GM18861 (cell line): ENCODE data around the gene VOPP1.
A peak's percentile ranks its signal among the peaks of the same experiment; 100 is the strongest.

Experiments
- ATAC-seq: cut with Tn5 transposase; IDR thresholded peaks from one replicate; pipeline ENCODE4 v1.9.1; 2021; ENCODE audit not compliant: unreplicated experiment

VOPP1 gene

DNA sequence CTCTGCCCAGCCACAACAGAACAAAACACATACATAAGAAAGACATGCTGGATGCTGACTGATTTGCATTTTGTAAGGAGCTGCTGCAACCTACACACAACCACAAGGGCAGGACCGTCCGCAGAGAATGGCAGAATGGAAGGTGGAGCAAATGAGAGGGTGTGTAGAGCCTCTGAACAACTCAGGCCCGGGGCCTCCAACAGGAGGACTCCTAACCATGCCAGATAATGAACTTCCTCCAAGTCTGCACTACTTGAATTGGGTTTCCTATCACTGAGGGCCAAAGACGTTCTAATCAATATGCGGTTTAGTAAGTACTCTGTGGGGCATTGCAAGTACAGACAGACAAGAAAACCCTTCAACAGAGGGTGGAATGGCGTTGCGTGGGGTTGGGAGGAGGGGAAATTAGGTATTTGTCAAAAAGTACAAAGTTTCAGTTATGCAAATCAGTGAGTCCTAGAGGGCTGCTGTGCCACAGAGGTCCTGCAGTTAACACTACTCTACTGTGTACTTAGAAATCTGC lies 14.6 kb downstream of the VOPP1 start:
- peak; percentile 75 for ATAC-seq

DNA sequence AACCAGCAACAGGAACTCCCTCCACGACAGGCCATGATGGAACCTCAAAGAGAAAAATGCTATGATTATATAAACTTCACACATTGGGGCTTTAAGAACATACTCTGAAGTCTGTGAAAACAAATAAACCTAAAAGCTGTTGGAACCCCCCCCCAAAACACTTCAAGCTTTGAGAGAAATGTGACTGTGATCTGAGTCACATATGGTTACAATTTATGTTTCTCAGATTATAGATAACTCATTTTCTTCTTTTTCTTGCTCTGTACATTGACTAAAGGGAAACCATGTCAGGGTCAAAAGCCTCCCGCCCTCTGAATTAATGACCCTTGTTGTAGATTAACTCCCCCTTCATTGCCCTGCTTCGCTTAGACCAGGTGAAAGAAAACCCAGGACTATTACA lies 15.8 kb downstream of the VOPP1 start:
- ATAC-seq: no peak

DNA sequence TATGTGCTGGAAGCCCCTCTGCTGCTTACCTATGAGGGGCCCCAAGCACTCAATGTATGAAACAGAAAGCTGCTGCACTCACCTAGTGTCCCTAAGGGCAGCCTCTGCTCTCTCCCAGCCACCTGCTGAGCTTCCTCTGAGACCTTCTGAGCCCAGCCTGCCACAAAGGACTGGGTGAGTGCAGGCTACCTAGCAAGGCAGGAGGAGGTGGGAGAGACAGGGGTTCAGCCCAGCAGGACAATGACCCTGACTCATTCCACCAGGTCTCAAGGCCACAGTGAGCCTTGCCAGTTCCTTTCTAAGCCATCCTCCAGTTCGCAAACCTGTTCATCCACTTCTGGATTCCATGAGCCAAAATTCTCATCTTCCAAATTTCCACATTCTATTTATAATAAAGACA lies 16.3 kb downstream of the VOPP1 start:
- ATAC-seq: peak; percentile 24

DNA sequence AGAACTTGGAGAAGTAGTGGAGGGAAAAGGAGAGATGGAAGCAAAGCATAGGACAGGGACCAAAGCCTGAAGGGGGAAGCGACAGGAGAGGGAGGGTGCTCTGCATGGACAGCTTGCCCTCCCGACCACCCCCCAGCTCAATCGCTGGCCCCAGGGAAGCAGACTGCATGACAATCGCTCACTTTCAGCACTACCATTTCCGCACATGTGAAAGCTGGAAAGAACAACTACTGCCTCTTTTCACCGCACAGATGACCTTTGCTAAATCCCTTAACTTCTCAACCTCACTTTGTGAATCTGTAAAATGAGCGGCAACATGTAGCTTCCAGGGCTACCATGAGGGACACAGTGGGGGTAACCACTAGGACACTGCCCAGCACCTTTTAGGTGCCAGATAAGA lies 17.1 kb downstream of the VOPP1 start:
- no peak for ATAC-seq

DNA sequence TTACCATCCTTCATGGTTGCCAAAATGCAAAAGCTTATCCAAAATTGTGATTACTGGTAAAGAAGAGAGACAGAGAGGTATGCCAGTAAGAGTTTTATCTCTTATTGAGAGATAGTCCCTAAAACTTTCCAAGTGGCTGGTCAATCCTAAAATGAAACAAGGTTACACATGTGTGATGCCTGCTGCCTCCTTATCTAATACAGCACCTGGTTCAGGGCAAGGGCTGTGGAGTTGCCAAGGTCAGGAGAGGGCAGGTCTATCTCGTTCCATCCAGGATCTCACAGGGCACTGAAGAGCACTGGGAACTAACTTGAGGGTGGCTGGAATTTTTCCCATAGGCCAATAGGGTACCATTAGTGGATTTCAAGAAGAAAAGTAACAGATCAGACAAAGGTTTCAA lies 18.3 kb downstream of the VOPP1 start:
- no peak for ATAC-seq

DNA sequence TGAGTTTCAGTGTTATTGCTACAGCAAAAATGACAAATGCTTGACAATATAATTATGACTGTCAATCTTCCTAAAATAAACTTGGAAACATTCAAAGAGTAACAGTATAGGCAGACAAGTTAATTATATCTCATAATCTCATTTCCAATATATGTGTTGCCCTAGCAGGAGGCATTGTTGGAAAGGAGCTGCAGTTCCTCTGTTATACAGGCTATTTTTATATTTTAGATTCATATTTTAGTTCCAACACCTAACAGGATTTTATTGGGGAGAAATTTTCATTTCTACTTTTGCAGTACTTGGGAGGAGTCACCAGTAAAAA lies 19.3 kb downstream of the VOPP1 start:
- no peak for ATAC-seq

DNA sequence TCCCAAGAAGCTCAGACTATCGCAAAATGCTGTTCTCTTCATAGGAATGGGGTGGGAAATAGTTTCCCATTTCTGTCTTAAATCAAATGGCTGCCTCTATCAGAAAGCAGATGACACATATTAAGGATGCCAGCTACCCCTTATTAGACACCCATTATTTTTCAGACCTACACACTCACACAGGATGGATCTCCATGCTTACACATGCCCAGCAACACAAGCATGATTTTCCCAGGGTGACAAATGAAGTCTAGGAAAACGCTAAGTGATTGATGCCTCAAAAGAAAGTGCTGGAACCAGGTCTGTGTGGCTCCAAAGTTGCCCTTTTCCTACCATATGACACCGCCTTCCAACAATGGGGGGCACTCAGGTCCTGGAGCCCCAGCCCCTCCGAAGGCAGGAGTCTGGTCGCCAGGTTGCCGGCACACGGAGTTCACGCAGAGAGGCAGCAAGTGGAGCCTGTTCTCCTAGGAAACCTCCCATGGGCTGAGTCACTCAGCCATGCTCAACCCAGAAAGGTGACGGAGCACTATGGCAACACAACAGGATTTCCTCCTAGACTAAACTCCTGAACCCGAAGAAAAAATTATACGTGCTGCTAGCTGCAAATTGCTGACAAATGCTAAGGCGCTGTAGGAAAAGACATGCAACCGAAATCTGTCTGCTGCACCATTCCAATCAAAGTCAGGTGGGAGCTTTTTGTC lies 19.8 kb downstream of the VOPP1 start:
- no peak for ATAC-seq

DNA sequence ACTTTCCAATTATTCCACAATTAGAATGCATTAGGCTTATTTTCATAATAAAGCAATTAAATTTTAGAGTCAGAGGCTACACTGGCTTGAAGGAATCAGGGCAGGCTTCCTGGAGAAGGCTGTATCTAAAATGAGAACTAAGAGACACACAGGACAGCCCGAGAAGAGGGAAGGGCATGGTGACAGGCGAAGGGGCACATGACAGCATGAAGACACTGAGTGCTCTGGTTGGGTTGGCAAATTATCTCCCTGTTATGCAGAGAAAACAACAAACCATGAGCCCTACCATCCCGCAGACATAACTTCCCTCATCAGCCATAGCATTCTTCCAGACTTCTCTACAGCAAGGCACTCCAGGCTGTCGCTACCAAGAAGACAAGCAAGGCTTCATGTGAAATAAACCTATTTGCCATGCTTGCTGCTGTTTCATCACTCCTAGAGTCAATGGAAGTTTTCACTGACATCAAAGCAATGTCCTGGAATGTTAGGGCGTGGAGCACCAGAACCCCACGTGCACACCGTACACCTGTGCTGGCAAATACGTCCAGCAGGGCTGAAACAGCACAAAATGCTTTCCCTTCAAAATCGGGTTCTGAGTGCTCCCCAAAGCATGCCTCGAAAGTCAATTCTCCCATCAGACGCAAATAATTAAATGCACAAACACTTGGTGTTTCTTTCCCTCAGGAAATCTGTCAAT lies 21.3 kb downstream of the VOPP1 start:
- ATAC-seq: no peak

DNA sequence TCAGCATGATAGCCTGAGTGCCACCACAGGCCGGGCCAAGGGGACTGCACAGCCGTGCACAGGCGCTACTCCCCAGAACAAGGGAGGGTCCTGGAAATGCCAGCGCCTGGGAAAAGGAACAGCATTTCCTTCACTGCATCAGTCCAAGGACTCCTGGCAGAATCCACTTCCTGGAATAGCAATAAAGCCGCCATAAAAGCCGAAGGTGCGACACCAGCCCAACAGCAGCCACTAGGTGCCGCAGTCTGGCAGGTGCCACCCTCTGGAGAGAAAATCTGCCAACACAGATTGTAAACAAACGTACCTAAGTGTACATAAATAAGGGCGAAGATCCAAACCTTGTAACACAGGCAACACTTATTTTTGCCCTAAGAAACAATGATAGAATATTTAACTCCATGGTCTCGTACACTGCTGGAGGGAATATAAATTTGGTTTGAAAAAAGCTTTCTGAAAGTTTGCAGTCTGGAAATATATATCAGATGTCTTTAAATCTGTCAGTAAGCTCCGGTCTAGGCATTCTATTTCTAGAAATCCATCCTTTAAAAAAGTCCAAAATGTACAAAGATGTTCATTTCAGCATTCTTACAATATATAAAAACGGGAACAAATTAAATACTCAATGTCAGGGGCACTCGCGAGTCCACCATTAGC lies 22.2 kb downstream of the VOPP1 start:
- ATAC-seq: no peak

DNA sequence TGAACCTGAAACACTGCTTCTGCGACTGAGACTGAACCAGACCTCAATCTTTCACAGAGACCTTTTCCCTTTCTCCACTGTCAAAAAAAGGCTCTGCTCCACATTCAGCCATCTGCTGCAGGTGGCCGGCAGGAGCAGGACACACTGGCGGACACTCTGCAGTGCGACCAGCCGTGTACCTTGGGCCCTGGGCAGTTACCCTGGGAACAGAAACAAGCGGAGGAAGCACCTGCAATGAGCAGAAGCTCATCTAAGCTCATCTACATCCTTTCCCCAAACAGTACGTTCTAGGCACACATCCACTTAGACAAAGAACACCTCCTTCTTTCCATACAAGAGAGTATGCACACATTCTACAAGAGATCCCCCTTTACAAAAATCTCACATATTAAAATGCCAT lies 22.8 kb downstream of the VOPP1 start:
- peak; percentile 39 for ATAC-seq

DNA sequence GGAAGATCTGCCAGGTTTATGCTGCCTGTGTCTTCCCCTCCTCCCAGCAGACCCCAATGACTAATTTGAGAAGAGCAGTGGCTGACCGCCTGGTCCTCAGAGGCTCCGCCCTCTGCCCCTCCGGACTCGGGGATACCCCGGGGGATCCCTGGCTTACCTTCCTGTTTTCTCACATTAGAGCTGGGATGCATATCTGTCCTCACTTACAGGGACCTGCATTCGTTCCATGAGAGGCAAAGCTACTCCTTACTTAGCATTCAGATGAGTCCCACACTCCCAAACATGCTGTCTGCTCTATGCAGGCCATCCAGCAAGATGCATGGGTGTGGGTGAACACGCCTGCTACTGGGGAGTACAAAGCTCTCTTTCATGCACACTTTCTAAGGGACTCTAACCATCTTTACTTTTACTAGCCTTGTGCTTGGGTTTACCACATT lies 24.0 kb downstream of the VOPP1 start:
- peak; percentile 39 for ATAC-seq

DNA sequence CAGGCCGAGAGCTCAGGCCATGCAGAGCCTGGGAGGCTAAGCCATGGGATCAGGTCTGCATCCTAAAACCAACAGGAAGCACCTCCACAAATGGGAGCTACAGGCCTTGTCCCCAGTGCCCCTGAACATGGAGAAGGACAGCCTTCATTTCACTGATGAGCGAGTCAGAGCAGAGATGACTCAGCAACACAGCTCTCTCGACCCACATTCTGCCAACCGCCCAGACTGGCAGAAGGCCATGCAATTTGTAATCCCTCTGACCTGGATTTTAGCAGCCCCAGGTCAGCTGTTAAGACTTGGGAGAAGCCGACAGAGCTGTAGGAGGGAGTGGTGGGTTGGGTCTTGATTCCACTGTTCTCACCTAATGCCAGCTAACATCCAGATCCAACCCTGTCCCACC lies 25.5 kb downstream of the VOPP1 start:
- ATAC-seq: peak; percentile 34

DNA sequence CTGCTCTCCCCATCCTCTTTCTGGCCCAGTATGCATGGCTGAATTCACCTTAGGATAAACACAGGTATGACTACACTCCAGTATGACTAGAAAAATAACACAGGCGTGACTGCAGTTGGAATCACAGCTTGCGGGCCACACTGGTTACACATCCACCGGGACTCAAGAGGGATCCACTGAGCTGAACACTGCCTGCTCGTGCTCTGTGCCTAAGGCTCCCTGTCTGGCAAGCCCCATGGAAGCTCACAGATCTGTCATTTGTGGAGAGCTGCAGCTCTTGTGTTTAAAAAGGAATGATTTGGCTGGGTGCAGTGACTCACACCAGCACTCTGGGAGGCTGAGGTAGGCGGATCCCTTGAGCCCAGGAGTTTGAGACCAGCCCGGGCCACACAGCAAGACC lies 26.8 kb downstream of the VOPP1 start:
- ATAC-seq: no peak

DNA sequence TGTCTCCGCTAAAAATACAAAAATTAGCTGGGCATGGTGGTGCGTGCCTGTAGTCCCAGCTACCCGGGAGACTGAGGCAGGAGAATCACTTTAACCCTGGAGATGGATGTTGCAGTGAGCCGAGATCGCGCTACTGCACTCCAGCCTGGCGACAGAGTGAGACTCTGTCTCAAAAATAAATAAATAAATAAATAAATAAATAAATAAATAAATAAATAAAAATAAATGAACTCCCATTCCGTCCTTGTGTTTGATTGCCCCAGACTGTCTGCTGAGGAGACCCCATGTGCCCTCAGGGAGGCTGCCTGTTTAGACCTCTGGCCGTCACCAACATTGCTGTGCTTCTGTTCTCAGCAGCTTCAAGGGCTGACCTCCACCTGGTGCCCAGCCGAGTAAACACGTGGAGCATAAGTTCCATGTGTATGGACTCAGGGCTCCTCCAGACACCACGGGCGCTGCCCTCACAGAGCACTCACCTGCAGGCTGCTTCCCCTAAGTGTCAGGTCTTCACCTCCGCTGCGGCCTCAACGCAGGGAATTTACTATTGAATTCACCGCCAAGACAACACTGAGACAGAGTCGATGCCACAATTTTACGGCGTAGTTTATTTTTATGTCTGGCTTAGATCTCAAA lies 32.0 kb downstream of the VOPP1 start:
- ATAC-seq: no peak

DNA sequence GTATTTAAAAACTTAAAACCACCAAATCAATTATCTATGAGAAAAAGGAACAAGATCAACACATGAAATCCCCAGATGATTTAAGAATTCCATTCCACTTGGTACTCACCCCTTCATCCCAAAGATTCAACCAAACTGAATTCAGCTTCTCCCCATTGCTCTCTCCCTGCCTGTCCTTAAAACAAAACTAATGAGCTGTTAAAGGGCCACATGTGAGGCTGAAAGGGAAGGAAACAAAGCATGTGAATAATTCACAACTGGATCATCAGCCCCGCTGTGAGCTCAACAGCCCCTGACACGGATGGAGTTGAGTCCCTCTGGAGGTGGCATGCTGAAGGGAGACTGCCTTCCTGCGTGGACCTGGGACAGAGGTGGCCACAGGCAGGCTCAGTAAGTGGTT lies 32.9 kb downstream of the VOPP1 start:
- no peak for ATAC-seq

DNA sequence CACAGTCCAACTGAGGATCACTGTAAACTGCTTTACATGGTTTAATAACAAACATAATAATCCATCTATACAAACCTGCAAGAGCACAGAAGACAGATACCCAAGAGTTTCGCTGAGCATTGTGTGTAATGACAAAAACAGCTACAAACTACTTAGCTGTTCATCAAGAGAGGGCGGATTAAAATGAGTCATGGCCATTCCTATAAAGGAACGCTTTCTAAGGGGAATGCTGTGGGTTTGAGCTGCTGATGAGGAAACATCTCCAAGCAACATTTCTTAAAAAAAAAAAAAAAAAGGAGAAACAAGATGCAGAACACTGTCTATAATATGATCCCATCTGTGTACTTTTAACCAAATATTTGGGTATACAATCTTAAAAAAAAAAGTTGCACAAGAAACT lies 33.8 kb downstream of the VOPP1 start:
- no peak for ATAC-seq

DNA sequence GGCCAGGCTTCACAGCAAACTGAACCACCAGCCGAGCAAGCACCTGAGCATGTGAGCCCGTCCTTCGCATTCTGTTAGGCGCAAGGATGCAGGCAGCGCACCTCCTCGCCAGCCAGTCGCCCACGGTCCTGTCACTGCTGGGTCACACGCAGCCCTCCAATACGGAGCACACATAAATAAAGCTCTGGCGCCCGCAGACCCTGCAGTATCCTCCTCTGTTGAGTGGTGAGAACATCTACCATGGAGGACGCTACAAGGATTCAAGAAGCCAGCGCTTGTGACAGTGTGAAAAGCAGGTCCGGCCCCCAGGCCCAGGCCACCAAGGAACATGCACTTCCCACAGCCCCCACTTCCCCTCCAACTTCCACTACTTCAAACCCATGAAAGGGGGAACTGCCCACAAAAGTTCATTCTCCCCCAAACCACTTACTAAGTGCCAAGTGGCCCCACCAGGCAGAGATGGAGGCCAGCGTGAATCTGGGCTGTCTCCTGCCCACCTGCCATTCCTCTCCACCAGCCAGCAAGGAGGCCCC lies 34.8 kb downstream of the VOPP1 start:
- ATAC-seq: no peak

DNA sequence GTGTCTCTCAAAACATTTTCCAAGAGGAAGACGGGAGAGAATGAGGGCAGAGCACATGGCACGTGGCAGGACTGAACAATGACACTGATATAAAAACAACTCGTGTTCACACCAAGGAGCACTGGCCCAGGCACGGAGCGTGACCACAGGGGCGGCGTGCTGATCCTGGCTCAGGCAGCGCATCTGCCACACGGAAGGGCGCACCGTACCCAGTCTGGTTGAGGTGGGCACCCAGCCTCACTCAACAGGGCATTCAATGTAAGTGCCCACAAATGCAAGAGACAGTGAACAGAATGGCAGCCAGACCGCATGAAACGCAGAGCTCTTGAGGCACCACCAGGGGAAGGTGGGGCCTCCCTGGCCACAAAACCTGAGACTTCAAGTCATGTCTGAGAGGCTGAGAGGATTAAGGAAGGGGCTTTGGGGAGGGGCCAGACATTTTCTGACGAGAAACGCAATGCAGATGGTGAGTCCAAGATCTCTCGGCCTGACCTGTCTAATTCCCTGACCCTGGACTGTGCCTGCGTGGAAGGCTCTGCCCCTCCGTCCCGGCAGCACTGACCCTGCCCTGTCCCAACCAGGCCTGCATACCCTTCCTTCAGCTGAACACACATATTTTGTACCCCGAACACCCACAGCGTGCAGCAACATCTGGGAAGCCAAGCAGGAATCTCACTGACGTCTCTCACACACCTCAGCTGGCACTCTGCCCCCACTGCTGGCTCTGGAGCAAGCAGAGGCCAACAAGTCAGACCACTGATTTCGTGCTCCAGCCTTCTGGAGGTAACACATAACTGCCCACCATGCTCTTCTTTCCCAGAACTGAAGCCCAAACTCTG lies 35.5 kb downstream of the VOPP1 start:
- ATAC-seq: no peak

DNA sequence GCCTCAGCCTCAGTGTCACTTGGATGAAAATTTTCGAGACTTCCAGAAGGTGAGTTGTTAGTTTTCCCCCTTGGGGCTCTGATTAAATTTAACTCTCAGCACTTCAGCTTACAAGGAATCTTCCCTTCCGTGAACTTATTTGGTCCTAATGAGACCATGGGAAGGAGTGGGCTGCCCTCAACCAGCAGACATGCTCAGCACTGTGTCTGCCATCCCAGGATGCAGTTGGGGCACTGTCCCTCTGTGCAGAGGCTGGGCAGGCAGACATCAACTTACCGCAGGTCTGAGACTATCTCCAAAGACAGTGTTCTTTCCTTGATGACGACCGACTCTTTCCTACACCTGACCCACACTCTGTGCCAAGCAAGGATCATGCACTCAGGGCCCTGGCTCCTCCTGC lies 36.7 kb downstream of the VOPP1 start:
- ATAC-seq: no peak

DNA sequence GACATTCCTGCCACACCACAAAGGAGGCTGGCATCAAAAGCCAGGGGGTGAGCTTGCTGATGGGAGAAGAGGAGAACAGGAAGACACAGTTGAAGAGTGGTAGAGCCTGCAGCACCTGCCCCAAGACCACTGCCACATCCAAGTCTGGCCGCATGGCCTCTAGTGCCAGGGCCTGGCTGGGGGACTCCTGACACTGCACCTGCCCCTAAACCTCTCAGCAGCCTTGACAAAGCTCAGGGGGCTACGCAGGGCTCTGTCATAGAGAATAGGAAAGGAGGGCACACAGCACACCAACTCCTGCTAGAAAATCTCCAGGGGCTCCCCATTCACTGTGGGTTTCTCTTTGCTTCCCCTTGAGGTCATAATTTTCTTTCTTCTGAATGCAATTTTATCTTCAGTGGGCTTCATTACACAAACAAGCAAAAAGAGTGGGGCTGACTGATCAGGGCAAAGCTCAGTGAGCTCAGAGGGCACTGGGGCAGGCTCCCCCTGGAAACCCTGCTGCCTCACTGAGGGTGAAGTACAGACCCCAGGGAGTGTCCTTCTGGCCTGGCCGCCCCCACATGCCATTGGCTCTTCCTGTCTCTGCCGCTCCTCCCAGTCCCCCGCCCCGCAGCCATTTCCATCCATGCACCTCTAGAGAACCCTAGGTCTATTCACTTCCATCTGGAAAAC lies 37.2 kb downstream of the VOPP1 start:
- no peak for ATAC-seq
